ENCODE measurements around the gene ILKAP. TPM values are rescaled to one million over a fixed set of nuclear protein-coding genes. Genes with fewer than 3 reads are reported as not detected.

The ILKAP gene
- total RNA-seq, 1 experiment from 2014 or later = 41.5 TPM

GRCh38 chr2:238235331-238235732 is 31.8 kb upstream of the ILKAP start:
- H3K4me1 Mint-ChIP-seq = peaks cover 3 to 4% of the 10 kb centered on the region in 2 experiments; a peak in 3 of 4 replicates
- Histone ChIP-seq H4K5ac (ENCODE audit: insufficient read length, low read depth, low read length) (no peak overlapping the region), H3K18ac (ENCODE audit: insufficient read length, low read depth, low read length) (no peak overlapping the region), H3K56ac (ENCODE audit: insufficient read length, low read depth, low read length) (no peak overlapping the region), H2AFZ (ENCODE audit: low read length) (no peak overlapping the region), H3T11ph (ENCODE audit: low read length) (no peak overlapping the region), H2BK5ac (ENCODE audit: insufficient read length, low read length) (no peak overlapping the region), H3K9me3 (ENCODE audit: control insufficient read depth, low read depth, low read length) (no peaks in the 10 kb centered on the region), H3K23me2 (ENCODE audit: insufficient read length, low read depth, low read length, poor library complexity, severe bottlenecking) (peaks cover 12% of the 10 kb centered on the region), H2BK15ac (ENCODE audit: low read depth, low read length) (no peak overlapping the region), H2BK12ac (ENCODE audit: insufficient read length, low read depth, low read length) (no peak overlapping the region), H3K27ac (ENCODE audit: insufficient read length, low read depth, low read length) (no peak overlapping the region), H2BK20ac (ENCODE audit: low read depth, low read length, poor library complexity, severe bottlenecking) (no peak overlapping the region), H4K91ac (ENCODE audit: insufficient read length, low read depth, low read length) (no peak overlapping the region), H3K9ac (ENCODE audit: extremely low read depth, insufficient read length, low read length) (no peak overlapping the region), H3K23ac (ENCODE audit: insufficient read length, low read depth, low read length) (no peak overlapping the region), H3K4me1 (ENCODE audit: insufficient read depth, low read length) (peaks cover 3% of the 10 kb centered on the region; the same call in 1 of the 2 replicates), H3K14ac (ENCODE audit: insufficient read depth, low read length) (no peak overlapping the region), H2BK120ac (ENCODE audit: low read depth, low read length, poor library complexity, severe bottlenecking) (no peak overlapping the region), H3K4me2 (ENCODE audit: insufficient read depth, insufficient read length, low read length) (no peak overlapping the region), H3K79me2 (ENCODE audit: insufficient read depth, low read length) (no peaks in the 10 kb centered on the region; the same call in 1 of the 2 replicates), H3K79me1 (ENCODE audit: insufficient read depth, low read depth, low read length, poor library complexity, severe bottlenecking) (no peaks in the 10 kb centered on the region), H2AK5ac (ENCODE audit: insufficient read length, low read length) (no peak overlapping the region), H4K8ac (replicated peaks; ENCODE audit: insufficient read length, low read depth, low read length) (no peak overlapping the region), H4K20me1 (ENCODE audit: control insufficient read depth, insufficient read depth, insufficient read length) (no peaks in the 10 kb centered on the region), H3K27me3 (ENCODE audit: insufficient read depth, low read length) (peaks cover 22% of the 10 kb centered on the region; the same call in 1 of the 2 replicates), H3K4ac (ENCODE audit: low read depth, low read length) (no peak overlapping the region)
- H3K36me3 Mint-ChIP-seq (ENCODE audit: insufficient read depth in 1 of 3, low read depth in 3 of 3) = peaks cover 0 to 5% (median 3%) of the 10 kb centered on the region in 3 experiments; a peak in 4 of 7 replicates
- H3K4me3 Mint-ChIP-seq = peak overlapping the region; percentile 22 to 45; a peak in 1 of 5 replicates
- TF ChIP-seq, protein P1, sequence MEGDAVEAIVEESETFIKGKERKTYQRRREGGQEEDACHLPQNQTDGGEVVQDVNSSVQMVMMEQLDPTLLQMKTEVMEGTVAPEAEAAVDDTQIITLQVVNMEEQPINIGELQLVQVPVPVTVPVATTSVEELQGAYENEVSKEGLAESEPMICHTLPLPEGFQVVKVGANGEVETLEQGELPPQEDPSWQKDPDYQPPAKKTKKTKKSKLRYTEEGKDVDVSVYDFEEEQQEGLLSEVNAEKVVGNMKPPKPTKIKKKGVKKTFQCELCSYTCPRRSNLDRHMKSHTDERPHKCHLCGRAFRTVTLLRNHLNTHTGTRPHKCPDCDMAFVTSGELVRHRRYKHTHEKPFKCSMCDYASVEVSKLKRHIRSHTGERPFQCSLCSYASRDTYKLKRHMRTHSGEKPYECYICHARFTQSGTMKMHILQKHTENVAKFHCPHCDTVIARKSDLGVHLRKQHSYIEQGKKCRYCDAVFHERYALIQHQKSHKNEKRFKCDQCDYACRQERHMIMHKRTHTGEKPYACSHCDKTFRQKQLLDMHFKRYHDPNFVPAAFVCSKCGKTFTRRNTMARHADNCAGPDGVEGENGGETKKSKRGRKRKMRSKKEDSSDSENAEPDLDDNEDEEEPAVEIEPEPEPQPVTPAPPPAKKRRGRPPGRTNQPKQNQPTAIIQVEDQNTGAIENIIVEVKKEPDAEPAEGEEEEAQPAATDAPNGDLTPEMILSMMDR (conservative IDR thresholded peaks at IDR 0.05) = no peak
- peaks cover 0 to 2% of the 10 kb centered on the region in 2 experiments; a peak in 4 of 5 replicates for H3K9me3 Mint-ChIP-seq
- DNase-seq = no peak
- no peak overlapping the region for H3K27ac Mint-ChIP-seq
- peaks cover 78% of the 10 kb centered on the region for H3K27me3 Mint-ChIP-seq (ENCODE audit: low read depth)
- no CpG with 5 or more reads among the region's 11 CpGs for WGBS (ENCODE audit: extremely low coverage, insufficient read length, low lambda C conversion rate)

Measured in H9 (cell line).